GM21390 (cell line): ENCODE data around the gene EVA1A.

Experiments used
- ATAC-seq: cut with Tn5 transposase; IDR thresholded peaks from one replicate; pipeline ENCODE4 v1.9.1; 2021; ENCODE audit not compliant: unreplicated experiment

The EVA1A gene

DNA sequence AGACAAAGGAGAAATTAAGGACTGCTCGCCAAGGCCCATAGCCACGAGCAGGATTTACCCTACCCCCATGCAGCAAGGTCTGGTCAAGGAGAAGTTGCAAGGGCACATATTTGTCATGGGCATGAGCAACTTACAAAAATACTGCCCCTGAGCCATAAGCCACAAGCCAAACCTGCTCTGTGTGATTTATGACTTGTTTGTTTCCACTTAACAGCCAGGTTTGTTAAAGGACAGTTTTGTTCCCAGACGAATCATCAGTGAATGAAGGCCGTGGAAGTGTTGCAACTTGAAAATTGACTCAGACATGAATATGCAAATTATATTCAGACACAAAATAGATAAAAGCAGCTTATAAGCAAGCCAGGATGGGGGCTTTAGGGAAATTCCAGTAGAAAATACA lies 31.3 kb upstream of the EVA1A start:
- ATAC-seq, result no peak

DNA sequence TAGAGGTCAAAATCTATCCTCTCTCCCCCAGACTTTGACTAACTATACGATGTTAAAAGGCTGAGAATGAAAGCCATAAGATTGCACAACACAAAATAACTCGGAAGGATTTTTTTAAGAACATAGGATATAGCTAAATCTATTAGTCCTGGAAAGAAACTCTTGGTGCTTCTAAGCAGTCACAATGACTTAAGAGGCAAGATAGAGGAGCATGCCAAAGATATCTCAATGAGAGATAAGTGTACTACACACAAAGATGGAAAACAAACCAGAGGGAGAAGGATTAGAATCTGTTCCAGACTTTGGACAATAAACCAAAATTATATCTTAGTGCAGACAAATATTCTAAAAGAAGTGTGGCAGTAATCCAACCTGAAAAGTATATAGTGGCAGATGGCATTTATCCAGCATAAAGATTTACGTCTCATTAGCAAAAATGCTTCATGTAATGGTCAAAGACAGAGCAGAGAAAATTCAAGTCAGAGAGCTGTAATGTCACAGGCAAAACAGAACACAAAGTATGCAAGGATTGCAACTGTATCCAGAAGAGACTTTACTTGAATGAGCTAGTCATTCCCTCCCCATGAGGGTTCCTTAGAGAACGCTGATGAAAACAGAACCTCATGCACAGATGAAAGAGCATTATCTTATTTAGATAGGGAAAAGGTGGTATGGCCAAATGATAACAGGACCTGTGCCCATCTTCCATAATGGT lies 28.8 kb upstream of the EVA1A start:
- no peak for ATAC-seq

DNA sequence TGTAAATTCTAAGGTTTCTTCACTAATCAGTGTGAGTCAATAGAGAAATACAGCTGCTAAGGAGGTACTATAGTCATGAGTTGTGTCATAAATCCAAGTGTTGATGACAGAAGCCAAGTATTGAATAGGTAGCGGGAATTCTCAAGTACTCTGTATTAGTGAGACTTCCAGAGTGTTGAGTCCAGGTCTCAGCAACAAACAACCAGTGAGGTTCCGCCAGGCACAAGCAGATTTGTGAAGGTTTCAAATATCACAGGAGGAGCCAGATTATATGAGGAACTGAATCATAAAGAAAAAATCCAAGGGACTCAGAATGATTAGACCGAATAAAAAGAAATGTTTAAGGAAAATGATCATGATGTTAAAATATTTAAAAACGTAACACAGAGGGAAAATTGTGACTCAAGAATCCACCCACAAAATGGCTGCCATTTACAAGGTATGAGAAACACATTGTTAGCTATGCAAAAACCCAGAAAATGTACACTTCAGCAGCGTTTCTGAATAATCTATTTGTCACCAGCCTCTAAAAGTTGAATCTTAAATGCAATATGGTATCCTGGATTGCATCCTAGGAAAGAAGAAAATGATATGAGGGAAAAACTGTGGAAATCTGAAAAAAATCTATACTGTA lies 27.3 kb upstream of the EVA1A start:
- no peak for ATAC-seq

DNA sequence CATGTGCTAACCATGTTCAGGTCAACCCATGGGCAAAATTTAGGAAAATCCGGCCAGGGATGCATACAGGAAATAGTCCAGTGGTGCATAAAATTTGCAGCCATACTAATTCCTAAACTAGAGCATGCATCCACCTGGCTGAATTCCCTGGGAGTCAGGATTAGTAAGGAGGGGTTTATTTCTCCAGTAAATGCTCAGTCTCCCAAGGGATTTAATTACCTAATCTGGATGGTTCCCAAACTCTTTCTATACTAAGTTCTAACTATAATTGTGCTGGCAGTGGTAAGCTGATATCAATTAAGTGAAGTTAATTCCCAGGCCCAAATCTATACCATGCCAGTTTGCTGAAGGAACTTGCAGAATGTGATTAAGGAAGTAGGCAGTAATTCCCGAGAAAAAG lies 26.2 kb upstream of the EVA1A start:
- ATAC-seq, result no peak

DNA sequence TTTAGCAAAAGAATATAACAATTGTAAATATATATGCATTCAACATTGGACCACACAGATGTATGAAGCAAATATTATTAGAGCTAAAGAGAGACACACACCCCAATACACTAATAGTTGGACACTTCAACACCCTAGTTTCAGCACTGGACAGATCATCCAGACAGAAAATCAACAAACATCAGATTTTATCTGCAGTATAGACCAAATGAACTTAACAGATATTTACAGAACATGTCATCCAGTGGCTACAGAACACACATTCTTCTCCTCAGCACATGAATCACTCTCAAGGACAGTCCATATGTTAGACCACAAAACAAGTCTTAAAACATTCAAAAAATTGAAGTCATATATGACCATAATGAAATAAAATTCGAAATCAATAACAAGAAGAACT lies 22.1 kb upstream of the EVA1A start:
- ATAC-seq, result no peak

DNA sequence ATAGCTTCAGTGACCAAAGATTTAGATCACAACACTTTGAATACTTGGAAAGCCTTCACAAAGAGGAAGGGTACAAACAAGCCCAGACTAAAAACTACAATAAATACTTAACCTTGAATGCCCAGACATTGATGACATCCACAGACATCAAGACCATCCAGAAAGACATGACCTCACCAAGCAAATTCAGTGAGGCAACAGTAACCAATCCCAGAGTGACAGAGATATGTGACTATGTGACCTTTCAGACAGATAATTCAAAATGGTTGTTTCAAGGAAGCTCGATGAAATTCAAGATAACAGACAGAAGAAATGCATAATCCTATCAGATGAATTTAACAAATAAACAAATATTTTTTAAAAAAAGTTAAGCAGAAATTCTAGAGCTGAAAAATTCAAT lies 19.9 kb upstream of the EVA1A start:
- no peak for ATAC-seq

DNA sequence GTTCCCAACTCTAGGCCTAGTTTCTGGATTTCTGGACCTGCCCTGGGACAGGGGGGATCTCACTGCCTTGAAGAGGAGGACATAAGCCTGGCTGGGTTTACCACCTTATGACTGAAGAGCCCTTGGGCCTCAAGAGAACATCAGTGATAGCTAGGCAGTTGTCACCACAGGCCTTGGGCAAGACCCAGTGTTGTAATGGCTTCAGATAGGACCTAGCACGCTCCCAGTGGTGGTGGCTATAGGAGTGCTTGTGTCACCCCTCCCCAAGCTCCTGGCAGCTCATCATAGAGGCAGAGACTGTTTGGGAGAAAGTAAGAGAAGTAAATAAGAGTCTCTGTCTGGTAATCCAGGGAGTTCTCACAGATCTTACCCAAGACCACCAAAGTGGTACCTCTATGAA lies 19.4 kb upstream of the EVA1A start:
- no peak for ATAC-seq

DNA sequence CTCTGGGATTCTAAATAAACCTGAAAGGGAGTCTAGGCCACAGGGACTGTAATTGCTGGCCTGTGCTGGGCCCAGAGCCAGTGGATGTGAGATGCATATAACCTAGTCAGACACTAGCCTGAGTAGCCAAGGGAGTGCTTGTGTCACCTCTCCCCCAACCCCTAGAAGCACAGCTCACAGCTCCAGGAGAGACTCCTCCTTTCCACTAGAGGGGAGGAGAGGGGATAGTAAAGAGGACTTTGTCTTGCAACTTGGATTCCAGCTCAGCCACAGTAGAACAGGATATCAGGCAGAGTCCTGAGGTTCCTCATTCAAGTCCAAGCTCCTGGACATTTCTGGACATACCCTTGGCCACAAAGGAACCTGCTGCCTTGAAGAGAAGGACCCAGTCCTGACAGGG lies 18.4 kb upstream of the EVA1A start:
- ATAC-seq, result no peak

DNA sequence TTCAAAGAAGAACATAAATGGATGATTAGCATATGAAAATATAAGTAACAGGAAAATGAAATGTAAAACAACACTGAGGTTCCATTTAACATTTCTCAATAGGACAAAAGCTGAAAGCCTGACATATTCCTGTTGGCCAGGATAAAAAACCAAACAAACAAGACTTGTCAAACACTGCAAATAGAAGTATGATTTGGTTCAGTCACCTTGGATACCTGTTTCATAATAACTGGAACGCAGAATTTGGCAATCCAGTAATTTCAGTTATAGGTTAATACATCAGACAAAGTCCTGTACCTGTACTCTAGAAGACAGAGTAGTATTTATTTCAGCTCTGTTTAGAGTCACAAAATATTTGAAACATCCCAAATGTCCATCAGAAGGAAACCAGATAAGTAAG lies 16.5 kb upstream of the EVA1A start:
- ATAC-seq, result no peak

DNA sequence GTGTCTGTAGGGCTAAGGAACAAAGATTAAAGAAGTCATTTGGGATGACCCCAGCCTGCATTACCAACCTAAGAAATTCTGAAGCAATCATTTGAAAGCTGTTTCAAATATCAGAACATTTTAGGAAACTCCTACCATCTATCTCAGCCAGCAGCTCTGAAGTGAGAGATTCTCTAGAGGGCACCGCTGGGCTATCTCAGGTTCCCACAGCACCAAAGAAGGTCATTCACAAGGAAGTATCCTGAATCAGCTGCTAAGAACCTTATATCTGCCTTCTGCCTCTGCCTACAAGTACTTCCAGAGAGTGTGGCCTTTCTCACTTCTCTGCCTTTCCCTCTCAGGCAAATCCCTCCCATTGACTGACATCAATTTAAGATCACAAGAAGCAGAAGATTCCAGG lies 13.4 kb upstream of the EVA1A start:
- ATAC-seq, result no peak

DNA sequence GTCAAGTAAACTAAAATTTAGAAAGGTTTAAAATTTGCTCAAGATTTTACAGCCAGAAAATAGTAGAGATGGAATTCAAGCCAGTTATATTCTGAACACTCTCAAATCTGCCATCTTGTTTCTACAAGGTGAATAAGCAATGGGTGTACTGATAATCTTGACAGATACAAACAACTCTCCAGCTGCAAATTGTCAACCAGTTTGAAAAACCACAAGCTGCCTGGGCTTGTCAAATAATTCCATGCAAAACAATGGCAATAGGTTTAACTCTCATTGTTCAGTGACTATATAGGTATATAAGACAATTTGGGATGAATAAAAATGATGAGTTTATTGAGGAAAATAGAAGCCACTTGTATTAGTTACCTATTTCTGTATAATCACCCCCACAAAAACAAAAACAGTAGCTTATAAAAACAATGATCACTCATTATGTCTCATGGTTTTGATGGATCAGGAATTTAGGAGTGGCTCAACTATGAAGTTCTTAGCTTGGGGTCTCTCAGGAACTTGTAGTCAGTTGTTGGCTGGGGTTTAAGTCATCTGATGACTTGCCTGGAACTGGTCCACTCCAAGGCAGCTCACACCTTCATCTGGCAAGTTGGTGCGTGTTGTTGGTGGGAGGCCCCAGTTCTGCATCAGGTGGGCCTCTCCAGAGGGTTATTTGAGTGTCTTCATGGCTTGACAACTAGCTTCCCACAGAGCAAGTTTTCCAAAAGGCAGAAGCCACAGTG lies 12.6 kb upstream of the EVA1A start:
- ATAC-seq, result no peak

DNA sequence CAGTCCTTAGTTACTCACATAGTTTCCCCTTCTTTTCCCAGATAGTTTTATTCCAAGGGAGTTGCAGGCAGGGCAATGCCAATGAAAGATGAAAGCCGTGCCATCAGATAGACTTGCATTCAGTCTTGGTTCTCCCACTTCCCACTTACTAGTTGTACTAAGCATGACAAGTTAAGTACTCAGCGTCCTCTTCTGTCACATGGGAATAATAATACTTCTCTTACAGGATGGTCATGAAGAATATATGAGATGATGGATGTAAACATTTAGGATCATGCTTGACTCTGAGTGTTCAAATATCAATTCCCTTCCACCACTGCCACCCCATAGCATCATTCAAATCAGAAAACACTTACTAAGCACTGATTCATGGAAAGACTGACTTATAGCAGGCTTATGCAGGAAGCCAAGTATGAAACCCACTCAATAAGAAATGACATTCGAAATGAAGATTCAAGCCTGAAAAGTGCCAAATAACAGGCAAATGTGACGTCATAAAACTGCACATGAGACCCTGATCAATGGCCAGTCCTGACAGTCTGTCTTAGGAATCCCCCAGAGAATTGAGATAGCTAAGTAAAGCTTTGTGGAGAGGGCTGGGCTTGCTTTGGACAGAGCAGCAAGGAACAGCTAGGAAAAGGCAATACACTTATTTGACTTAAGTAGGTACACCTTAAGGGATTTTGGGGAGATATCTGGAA lies 11.1 kb upstream of the EVA1A start:
- no peak for ATAC-seq

DNA sequence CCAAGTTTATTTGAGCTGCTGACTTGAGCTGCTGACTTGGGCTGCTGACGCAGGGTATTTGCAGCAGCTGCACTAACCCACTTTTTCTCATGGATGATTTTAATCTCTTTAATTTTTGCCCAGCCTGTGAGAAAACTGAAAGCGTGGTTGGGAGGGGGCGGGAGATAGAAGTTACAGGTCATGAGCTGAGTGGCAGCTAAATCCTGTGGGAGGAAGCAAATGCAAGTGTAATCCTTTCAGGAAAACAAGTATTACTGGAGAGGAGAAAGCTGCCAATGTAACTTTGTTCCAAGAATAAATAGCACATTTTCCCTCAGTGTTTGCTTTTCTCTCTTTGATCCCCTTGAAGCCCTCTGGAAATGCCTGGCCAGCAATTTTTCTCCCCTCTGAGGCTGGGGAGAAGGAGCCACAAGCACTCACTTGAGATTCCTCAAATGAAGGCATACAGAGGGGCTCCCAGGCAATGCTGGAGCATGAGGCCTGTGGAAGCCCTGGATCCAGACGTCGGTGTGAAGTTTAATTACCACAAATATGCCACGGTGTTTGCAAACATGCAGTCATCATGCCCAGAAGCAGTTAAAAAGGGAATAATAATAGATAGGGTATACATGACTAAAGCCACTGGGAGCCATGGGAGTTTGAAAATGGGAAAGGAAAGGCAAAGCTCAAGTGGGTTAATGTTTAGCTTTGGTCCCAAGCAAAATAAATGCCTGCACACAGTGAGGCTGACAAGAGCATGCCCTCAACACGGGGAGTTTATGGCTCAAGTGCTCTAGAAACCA lies 10.4 kb upstream of the EVA1A start:
- ATAC-seq, result no peak

DNA sequence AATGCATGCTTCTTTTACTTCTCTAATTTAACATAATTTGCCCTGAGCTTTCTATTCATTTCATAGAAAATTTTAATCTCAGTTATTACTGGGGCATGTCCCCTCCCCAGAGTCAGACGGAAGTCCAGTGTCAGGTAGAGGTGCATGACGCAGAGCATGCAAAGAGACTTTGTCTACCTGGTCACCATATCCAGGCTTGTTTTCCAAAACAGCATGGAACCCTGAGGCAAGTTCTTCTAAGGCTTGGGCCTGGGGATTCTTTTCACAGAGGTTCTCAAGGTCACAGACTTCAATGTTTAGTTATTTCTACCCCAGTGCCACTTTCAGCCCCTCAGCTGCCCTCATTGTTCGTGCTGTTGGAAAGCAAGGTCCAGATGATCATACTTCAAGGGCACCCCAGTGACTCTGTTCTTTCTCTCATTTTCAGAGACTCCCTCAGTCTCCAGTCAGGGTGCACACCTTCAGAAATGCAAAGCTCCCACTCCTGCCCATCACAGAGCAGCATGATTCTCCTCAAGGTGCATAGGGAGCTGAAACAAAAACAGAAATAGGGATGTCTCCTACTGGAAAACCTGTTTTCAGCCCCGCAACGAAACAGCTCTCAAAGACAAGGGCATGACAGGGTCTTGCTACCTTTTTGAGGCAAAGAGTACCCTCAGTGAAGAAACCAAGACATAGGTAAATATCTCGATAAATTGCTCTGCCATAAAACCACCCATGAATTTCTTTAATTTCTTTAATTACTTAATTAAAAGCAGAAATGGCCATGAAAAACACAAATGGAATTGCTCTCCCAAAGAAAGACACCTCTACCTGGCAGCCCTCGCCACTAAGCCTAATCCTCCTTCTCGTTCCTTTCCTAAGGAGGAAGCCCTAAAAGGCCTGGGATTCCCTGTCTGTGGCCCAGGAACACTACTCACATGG lies 9.5 kb upstream of the EVA1A start:
- ATAC-seq, result no peak

DNA sequence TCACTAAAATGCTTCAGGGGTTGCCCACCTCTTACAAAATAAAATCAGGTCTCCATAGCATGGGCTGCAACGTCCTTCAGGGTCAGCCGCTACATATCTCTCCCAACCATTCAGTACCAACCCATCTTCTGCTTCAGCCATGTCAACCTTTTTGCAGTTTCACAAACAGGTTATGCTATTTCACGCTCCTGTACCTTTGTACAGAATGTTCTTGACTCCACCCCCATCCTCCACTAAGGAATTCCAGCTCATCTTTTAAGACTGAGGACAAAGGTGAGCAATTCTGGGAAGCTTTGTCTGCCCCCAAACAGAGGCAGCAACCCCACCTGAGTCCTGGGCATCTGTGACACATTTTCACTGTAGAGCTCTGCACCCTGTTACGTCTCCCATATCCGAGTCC lies 8.8 kb upstream of the EVA1A start:
- no peak for ATAC-seq

DNA sequence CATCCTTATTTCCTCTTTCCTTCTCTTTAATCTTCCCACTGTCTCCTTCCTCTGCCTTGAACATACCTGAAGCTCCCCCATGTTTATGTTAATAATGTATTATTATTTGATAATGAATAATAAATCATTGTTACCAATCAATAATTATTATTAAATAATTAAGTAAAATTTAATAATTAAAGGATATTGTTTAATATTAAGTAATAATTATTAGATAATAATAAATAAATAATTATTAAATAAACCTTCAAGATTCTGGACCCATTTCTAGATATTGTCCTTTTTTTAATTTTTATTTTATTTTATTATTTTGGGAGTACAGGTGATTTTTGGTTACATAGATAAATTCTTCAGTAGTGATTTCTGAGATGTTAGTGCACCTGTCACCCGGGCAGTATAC lies 7.4 kb upstream of the EVA1A start:
- no peak for ATAC-seq

DNA sequence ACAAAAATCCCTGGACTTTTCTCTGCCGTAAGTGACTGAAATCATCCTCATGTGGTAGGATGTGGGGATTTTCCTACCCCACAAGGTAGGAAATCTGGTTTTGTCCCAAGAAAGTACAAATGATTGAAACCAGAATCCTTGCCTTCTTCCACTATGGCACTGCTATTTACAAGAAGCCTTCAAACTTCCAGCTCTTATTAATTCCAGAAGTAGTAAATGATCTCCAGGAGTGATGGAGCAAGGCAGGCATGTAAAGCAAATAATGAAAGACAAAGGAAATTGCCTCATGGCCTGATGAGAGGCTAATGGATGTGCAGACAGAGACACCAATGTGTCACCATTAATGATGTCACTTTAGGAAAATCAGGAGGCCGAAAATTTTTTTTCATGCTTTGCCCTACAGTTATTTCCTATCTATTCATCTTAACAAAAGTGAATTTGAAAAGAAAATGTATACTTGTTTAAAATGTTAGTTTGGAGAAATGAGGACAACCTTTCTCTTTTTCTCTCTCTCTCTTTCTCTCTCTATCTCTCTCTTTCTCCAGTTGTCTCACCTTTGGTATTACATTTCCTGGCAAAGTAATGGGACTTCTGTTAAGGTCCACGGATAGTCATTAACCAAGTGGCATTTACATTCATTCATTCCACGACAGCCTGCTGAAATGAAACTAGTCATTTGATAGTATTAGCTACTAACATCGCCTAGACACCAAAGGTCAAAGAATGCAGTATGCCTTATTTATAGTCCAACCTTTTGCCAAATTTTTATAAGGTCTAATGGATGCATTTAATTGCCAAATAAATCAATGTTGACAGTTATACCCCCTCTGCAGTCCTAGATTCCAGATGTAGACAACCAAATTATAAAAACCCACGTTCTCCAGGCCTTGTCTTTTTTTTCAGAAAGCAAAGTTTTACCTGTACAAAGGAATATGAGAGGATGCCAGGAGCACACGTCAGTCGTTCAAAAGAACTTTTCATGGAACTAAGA lies 5.0 kb upstream of the EVA1A start:
- ATAC-seq, result no peak

DNA sequence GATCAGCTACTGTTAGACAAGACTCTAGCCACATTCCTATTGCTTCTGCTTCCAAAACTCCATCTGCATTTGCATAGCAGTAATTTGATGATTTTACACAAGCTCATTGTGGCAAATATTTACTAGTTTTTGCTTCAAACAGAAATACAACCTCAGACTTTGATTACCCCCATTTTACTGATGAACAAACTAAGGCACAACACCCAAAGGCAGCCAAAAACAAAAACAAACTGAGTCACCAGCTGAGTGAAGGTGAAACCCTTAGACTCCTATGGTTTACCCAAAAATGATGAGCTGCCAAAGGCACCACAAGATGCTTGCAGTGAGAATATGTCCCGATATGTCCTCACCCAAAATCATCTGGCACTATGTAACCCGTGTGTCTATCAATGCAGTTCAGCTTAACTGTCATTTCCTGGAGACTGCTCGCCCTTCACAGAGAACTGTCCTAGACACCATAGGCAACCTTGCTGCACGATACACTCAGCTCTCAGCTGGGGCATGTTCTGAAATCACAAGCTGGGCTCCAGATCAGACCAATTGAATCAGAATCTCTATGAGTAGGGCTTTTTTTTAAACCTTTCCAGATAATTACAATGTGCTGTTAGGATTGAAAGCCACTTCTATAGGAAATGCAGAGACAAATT lies 4.1 kb upstream of the EVA1A start:
- no peak for ATAC-seq
